ENCODE results near the gene LRCH1.
A peak's percentile ranks its signal among the peaks of the same experiment; 100 is the strongest.

The LRCH1 gene

DNA sequence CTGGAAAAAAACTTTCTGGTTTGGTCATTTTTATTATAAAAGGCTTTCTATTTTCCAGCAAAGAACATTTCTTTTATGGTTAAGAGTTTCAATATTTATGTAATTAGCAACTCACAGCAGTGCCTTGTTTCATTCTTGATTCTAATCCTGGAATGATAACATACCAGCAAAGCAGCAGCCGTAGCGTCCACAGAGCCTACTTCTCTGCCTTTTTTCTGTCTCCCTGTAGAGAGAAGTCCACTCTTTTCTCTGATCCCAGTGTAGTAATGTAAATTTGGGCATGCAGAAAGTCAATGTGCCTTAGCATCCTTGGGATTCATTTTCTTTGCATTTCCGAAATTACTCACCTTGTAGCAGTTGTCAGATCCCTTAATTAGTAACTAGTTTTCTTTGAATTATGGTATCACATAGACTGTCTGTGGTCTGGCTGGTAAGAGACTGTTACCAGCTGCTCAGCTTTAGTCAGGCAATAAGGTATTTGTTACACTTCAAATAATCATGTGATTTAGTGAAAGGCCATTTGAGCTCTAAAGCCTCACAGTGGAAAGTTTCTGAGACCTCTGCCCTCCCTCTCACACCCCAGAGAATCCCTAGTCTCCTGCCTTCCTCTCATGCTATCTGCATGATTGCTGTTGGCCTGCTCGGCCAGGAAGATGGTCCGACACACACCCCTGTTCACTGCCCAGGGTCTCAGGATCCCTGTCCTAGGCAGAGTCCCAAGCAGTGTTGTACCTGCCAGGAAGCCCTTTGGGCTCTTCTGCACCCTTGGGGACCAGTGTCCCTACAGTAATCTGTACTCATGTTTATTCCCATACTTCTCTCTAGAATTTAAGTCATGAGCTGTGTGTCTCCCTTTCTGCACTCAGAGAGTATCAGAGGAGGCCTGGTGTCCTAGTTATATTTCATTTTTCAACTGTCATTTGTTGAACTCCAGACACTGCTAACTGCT, 86.3 kb downstream of the LRCH1 start:
- no peak for TF ChIP-seq CTCF (IDR thresholded peaks at IDR 0.05; ENCODE audit: insufficient read depth, low read depth, low read length, missing control alignments)
- no peak overlapping the region for H3K4me3 ChIP-seq (ENCODE audit: low read length)
- no peak for DNase-seq (ENCODE audit: low read depth)

DNA sequence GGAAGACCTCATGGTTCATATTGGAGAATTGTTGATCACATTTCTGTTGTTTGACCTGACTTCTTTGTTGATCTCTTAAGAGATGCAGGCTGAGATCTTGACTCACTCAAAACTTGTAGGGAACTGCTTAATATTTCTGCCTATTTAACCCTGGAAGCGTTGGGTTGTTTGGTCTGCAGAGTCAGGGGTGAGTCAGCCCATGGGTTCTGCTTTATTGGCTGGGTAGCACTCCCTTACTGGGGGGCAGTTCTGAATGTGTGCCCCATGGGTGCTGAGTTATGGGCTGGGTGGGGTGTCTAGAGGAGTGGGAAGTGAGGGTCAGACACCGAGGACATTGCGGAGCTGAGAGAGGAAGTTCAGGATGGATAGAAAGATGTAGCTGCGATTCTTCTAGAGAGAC, 87.9 kb downstream of the LRCH1 start:
- H3K4me3 ChIP-seq (ENCODE audit: low read length) = no peak overlapping the region
- TF ChIP-seq CTCF (IDR thresholded peaks at IDR 0.05; ENCODE audit: insufficient read depth, low read depth, low read length, missing control alignments) = no peak
- DNase-seq (ENCODE audit: low read depth) = peak; percentile 77

GRCh38 chr13:46641274-46642081, 88.5 kb downstream of the LRCH1 start:
- H3K4me3 ChIP-seq (ENCODE audit: low read length) = no peak overlapping the region
- DNase-seq (ENCODE audit: low read depth) = no peak
- TF ChIP-seq CTCF (IDR thresholded peaks at IDR 0.05; ENCODE audit: insufficient read depth, low read depth, low read length, missing control alignments) = no peak

- no peak for DNase-seq (ENCODE audit: low read depth)
- no peak overlapping the region for H3K4me3 ChIP-seq (ENCODE audit: low read length)
- TF ChIP-seq CTCF (IDR thresholded peaks at IDR 0.05; ENCODE audit: insufficient read depth, low read depth, low read length, missing control alignments) = no peak
These were observed 89.3 kb downstream of the LRCH1 start for GRCh38 chr13:46642254-46642653.

- no peak for TF ChIP-seq CTCF (IDR thresholded peaks at IDR 0.05; ENCODE audit: insufficient read depth, low read depth, low read length, missing control alignments)
- DNase-seq (ENCODE audit: low read depth) = no peak
- H3K4me3 ChIP-seq (ENCODE audit: low read length) = no peak overlapping the region
These were observed 90.3 kb downstream of the LRCH1 start for GRCh38 chr13:46643165-46643777.

- DNase-seq (ENCODE audit: low read depth) = no peak
- no peak for TF ChIP-seq CTCF (IDR thresholded peaks at IDR 0.05; ENCODE audit: insufficient read depth, low read depth, low read length, missing control alignments)
- H3K4me3 ChIP-seq (ENCODE audit: low read length) = no peak overlapping the region
These were observed 91.8 kb downstream of the LRCH1 start for GRCh38 chr13:46644816-46645215.
